Measurements from ENCODE around the gene EFNB2.

EFNB2 gene

GRCh38 chr13:106514928-106515634 is 20.4 kb downstream of the EFNB2 start:
- in situ Hi-C loops (cut with MboI; ENCODE audit: low pct_unique_long_range_greater_than_20kb, low sequenced_read_pairs, unreplicated experiment): no loop called here
- no peak for DNase-seq (ENCODE audit: low spot score)
- TF ChIP-seq CTCF (IDR thresholded peaks at IDR 0.05; ENCODE audit: extremely low read depth, insufficient read depth, missing control alignments): no peak

GRCh38 chr13:106513025-106513983 is 22.2 kb downstream of the EFNB2 start:
- no peak for DNase-seq (ENCODE audit: low spot score)
- in situ Hi-C loops (cut with MboI; ENCODE audit: low pct_unique_long_range_greater_than_20kb, low sequenced_read_pairs, unreplicated experiment): no loop called here
- TF ChIP-seq CTCF (IDR thresholded peaks at IDR 0.05; ENCODE audit: extremely low read depth, insufficient read depth, missing control alignments): no peak

GRCh38 chr13:106507560-106508274 is 27.7 kb downstream of the EFNB2 start:
- DNase-seq (ENCODE audit: low spot score): no peak
- no peak for TF ChIP-seq CTCF (IDR thresholded peaks at IDR 0.05; ENCODE audit: extremely low read depth, insufficient read depth, missing control alignments)
- in situ Hi-C loops (cut with MboI; ENCODE audit: low pct_unique_long_range_greater_than_20kb, low sequenced_read_pairs, unreplicated experiment): no loop called here

GRCh38 chr13:106506286-106506685 is 29.2 kb downstream of the EFNB2 start:
- TF ChIP-seq CTCF (IDR thresholded peaks at IDR 0.05; ENCODE audit: extremely low read depth, insufficient read depth, missing control alignments): no peak
- DNase-seq (ENCODE audit: low spot score): no peak
- in situ Hi-C loops (cut with MboI; ENCODE audit: low pct_unique_long_range_greater_than_20kb, low sequenced_read_pairs, unreplicated experiment): no loop called here

GRCh38 chr13:106505732-106506131 is 29.7 kb downstream of the EFNB2 start:
- TF ChIP-seq CTCF (IDR thresholded peaks at IDR 0.05; ENCODE audit: extremely low read depth, insufficient read depth, missing control alignments): no peak
- no peak for DNase-seq (ENCODE audit: low spot score)
- in situ Hi-C loops (cut with MboI; ENCODE audit: low pct_unique_long_range_greater_than_20kb, low sequenced_read_pairs, unreplicated experiment): no loop called here

- TF ChIP-seq CTCF (IDR thresholded peaks at IDR 0.05; ENCODE audit: extremely low read depth, insufficient read depth, missing control alignments): no peak
- no peak for DNase-seq (ENCODE audit: low spot score)
- in situ Hi-C loops (cut with MboI; ENCODE audit: low pct_unique_long_range_greater_than_20kb, low sequenced_read_pairs, unreplicated experiment): no loop called here
Measured at GRCh38 chr13:106505295-106505694, 30.2 kb downstream of the EFNB2 start.

All from GM13977 (cell line).